ENCODE results near the gene IDH3A. TPM values are rescaled to one million over a fixed set of nuclear protein-coding genes. Genes with fewer than 3 reads are reported as not detected.

Gene IDH3A
- total RNA-seq, 1 experiment from 2014 or later, result 40.2 TPM

GRCh38 chr15:78100886-78101285 lies 48.3 kb upstream of the IDH3A start:
- no peak overlapping the region for H4K8ac ChIP-seq (replicated peaks; ENCODE audit: insufficient read length, low read depth, low read length)
- H2BK12ac ChIP-seq (ENCODE audit: insufficient read length, low read depth, low read length), result no peak overlapping the region
- no peak overlapping the region for H4K5ac ChIP-seq (ENCODE audit: insufficient read length, low read depth, low read length)
- no peak overlapping the region for H3K56ac ChIP-seq (ENCODE audit: insufficient read length, low read depth, low read length)
- Mint-ChIP-seq H3K4me1 (no peaks in the 10 kb centered on the region), H3K9me3 (no peaks in the 10 kb centered on the region), H3K27me3 (ENCODE audit: low read depth) (peaks cover 3% of the 10 kb centered on the region), H3K27ac (peak overlapping the region in 1 of 3 experiments; percentile 79; a peak in 1 of 7 replicates), H3K36me3 (ENCODE audit: insufficient read depth in 1 of 3, low read depth in 3 of 3) (peaks cover 2 to 7% (median 7%) of the 10 kb centered on the region in 3 experiments; a peak in 5 of 7 replicates), H3K4me3 (no peak overlapping the region)
- H3K18ac ChIP-seq (ENCODE audit: insufficient read length, low read depth, low read length), result no peak overlapping the region
- no peak overlapping the region for H3K4me2 ChIP-seq (ENCODE audit: insufficient read depth, insufficient read length, low read length)
- no peak overlapping the region for H3K27ac ChIP-seq (ENCODE audit: insufficient read length, low read depth, low read length)
- H2AFZ ChIP-seq (ENCODE audit: low read length), result no peak overlapping the region
- H4K91ac ChIP-seq (ENCODE audit: insufficient read length, low read depth, low read length), result no peak overlapping the region
- no peak overlapping the region for H2BK15ac ChIP-seq (ENCODE audit: low read depth, low read length)
- H3K14ac ChIP-seq (ENCODE audit: insufficient read depth, low read length), result no peak overlapping the region
- no peaks in the 10 kb centered on the region for H3K9me3 ChIP-seq (ENCODE audit: control insufficient read depth, low read depth, low read length)
- DNase-seq, result no peak
- no peak overlapping the region for H2AK5ac ChIP-seq (ENCODE audit: insufficient read length, low read length)
- no peak overlapping the region for H2BK20ac ChIP-seq (ENCODE audit: low read depth, low read length, poor library complexity, severe bottlenecking)
- no peaks in the 10 kb centered on the region for H4K20me1 ChIP-seq (ENCODE audit: control insufficient read depth, insufficient read depth, insufficient read length)
- H3K9ac ChIP-seq (ENCODE audit: extremely low read depth, insufficient read length, low read length), result no peak overlapping the region
- H3K79me2 ChIP-seq (ENCODE audit: insufficient read depth, low read length), result no peaks in the 10 kb centered on the region
- H3K79me1 ChIP-seq (ENCODE audit: insufficient read depth, low read depth, low read length, poor library complexity, severe bottlenecking), result no peaks in the 10 kb centered on the region
- no peaks in the 10 kb centered on the region for H3K4me1 ChIP-seq (ENCODE audit: insufficient read depth, low read length)
- no peaks in the 10 kb centered on the region for H3K27me3 ChIP-seq (ENCODE audit: insufficient read depth, low read length)
- no peak for TF ChIP-seq CTCF (conservative IDR thresholded peaks at IDR 0.05)
- no peak overlapping the region for H3K4ac ChIP-seq (ENCODE audit: low read depth, low read length)
- H3T11ph ChIP-seq (ENCODE audit: low read length), result no peak overlapping the region
- no peak overlapping the region for H3K23ac ChIP-seq (ENCODE audit: insufficient read length, low read depth, low read length)
- no peak overlapping the region for H2BK5ac ChIP-seq (ENCODE audit: insufficient read length, low read length)
- no peaks in the 10 kb centered on the region for H3K23me2 ChIP-seq (ENCODE audit: insufficient read length, low read depth, low read length, poor library complexity, severe bottlenecking)
- no CpG with 5 or more reads among the region's 2 CpGs for WGBS (ENCODE audit: extremely low coverage, insufficient read length, low lambda C conversion rate)
- no peak overlapping the region for H2BK120ac ChIP-seq (ENCODE audit: low read depth, low read length, poor library complexity, severe bottlenecking)
